ENCODE data around the gene RFX7. TPM values are rescaled to one million over a fixed set of nuclear protein-coding genes. Genes with fewer than 3 reads are reported as not detected.

Gene RFX7

DNA sequence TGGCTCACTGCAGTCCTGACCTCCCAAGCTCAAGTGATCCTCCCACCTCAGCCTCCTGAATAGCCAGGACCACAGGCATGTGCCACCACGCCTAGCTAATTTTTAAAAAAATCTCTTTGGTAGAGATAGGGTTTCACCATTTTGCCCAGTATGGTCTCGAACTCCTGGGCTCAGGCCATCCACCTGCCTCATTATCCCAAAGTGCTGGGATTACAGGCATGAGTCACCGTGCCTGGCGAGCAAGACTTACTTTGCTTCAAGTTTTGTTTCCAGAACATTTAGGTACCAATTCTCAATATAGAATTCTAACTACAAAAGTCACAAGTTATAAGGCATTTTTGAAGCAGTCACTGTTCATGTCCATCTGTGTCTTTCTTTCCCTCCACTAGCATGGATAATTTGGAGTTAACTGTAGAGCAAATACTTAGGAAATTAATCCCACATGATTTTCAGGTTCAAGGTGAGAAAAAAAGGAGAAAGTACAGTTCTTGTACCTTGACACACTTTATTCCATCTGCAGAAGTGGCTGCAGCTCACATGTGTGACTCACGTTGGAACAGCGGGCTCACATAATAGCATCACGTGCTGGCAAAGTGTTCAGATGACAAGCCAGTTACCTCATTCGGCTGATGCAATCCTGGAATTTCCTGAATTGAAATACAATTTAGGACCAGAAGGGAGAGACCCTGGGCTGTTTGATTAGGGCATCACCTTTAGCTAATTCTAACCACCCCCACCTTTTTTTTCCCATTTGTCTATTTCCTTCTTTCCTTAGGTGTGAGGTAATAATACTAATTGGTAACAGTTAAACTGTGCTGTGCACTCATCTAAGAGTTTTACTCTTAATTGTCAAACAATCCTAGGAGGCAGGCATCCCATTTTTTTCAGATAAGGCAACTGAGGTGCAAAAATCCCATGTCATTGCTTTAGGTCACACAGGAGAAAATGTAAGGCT, 203.3 kb downstream of the RFX7 start:
- H3K4me1 ChIP-seq (ENCODE audit: control insufficient read depth, insufficient read depth, low read depth, low read length), result peaks cover 5% of the 10 kb centered on the region
- H2BK5ac ChIP-seq (ENCODE audit: low read depth, low read length, poor library complexity, severe bottlenecking), result no peak overlapping the region
- no peak overlapping the region for H3K14ac ChIP-seq (ENCODE audit: low read length in 2 of 2)
- no peaks in the 10 kb centered on the region for H3K27me3 ChIP-seq (ENCODE audit: control insufficient read depth in 1 of 2, insufficient read depth in 1 of 2, low read length in 2 of 2)
- H3K23ac ChIP-seq (ENCODE audit: low read length in 2 of 2), result no peak overlapping the region
- H2BK12ac ChIP-seq (ENCODE audit: low read length in 2 of 2), result no peak overlapping the region
- H3K18ac ChIP-seq (ENCODE audit: low read depth in 1 of 2, low read length in 2 of 2), result peak overlapping the region in 1 of 2 experiments; percentile 77
- DNase-seq, result peak; percentile 99
- H4K91ac ChIP-seq (ENCODE audit: low read length), result no peak overlapping the region
- no peak overlapping the region for H2BK120ac ChIP-seq (ENCODE audit: low read depth, low read length)
- H3K9ac ChIP-seq (ENCODE audit: low read length), result peak overlapping the region; percentile 66
- H2BK15ac ChIP-seq (ENCODE audit: low read depth, poor library complexity, severe bottlenecking), result no peak overlapping the region
- H3K9me3 ChIP-seq (ENCODE audit: control insufficient read depth, low read length), result no peaks in the 10 kb centered on the region
- no peak overlapping the region for H3K4me2 ChIP-seq (ENCODE audit: low read length, poor library complexity, severe bottlenecking)
- 24% methylated on average over 8 of the region's 8 CpGs for WGBS
- H2AK5ac ChIP-seq (ENCODE audit: low read length, severe bottlenecking), result no peak overlapping the region
- H3K79me1 ChIP-seq (replicated peaks; ENCODE audit: low read length, poor library complexity, severe bottlenecking), result no peaks in the 10 kb centered on the region
- peak overlapping the region in 1 of 2 experiments; percentile 69 for H3K4ac ChIP-seq (ENCODE audit: low read depth in 1 of 2, low read length in 2 of 2)
- H4K8ac ChIP-seq (ENCODE audit: low read length), result peak overlapping the region; percentile 27
- H3K4me3 ChIP-seq (ENCODE audit: insufficient read depth in 1 of 2, low read depth in 1 of 2, low read length in 2 of 2), result no peak overlapping the region
- no peak overlapping the region for H2AFZ ChIP-seq (ENCODE audit: low read depth, low read length)
- H3K36me3 ChIP-seq (ENCODE audit: control insufficient read depth in 1 of 2, insufficient read depth in 2 of 2, low read depth in 1 of 2, low read length in 2 of 2), result no peaks in the 10 kb centered on the region
- H3K27ac ChIP-seq (ENCODE audit: low read length, poor library complexity, severe bottlenecking), result peak overlapping the region; percentile 84

DNA sequence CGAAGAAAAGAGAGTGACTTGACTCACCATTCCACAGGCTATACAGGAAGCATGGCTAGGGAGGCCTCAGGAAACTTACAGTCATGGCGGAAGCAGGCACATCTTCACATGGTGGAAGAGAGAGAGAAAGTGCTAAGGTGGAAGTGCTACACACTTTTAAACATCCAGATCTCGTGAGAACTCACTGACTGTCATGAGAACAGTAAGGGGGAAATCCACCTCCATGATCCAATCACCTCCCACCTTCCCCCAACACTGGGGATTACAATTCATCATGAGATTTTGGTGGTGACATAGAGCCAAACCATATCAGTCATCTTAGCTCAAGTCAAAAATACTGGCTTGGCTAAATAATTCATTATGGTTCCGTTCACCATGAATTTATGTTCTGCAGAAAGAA, 205.0 kb downstream of the RFX7 start:
- Histone ChIP-seq H3K14ac (ENCODE audit: low read length in 2 of 2) (no peak overlapping the region), H2AFZ (ENCODE audit: low read depth, low read length) (no peak overlapping the region), H2BK15ac (ENCODE audit: low read depth, poor library complexity, severe bottlenecking) (no peak overlapping the region), H3K9me3 (ENCODE audit: control insufficient read depth, low read length) (no peaks in the 10 kb centered on the region), H2BK12ac (ENCODE audit: low read length in 2 of 2) (no peak overlapping the region), H4K8ac (ENCODE audit: low read length) (no peak overlapping the region), H4K91ac (ENCODE audit: low read length) (no peak overlapping the region), H3K27me3 (ENCODE audit: control insufficient read depth in 1 of 2, insufficient read depth in 1 of 2, low read length in 2 of 2) (no peaks in the 10 kb centered on the region), H3K4me1 (ENCODE audit: control insufficient read depth, insufficient read depth, low read depth, low read length) (peaks cover 5% of the 10 kb centered on the region), H3K9ac (ENCODE audit: low read length) (no peak overlapping the region), H3K4ac (ENCODE audit: low read depth in 1 of 2, low read length in 2 of 2) (no peak overlapping the region), H3K18ac (ENCODE audit: low read depth in 1 of 2, low read length in 2 of 2) (no peak overlapping the region), H3K79me1 (replicated peaks; ENCODE audit: low read length, poor library complexity, severe bottlenecking) (no peaks in the 10 kb centered on the region), H3K36me3 (ENCODE audit: control insufficient read depth in 1 of 2, insufficient read depth in 2 of 2, low read depth in 1 of 2, low read length in 2 of 2) (no peaks in the 10 kb centered on the region), H3K27ac (ENCODE audit: low read length, poor library complexity, severe bottlenecking) (no peak overlapping the region), H3K23ac (ENCODE audit: low read length in 2 of 2) (no peak overlapping the region), H3K4me3 (ENCODE audit: insufficient read depth in 1 of 2, low read depth in 1 of 2, low read length in 2 of 2) (no peak overlapping the region), H2BK120ac (ENCODE audit: low read depth, low read length) (no peak overlapping the region), H2AK5ac (ENCODE audit: low read length, severe bottlenecking) (no peak overlapping the region), H3K4me2 (ENCODE audit: low read length, poor library complexity, severe bottlenecking) (no peak overlapping the region), H2BK5ac (ENCODE audit: low read depth, low read length, poor library complexity, severe bottlenecking) (no peak overlapping the region)
- 93% methylated on average over 2 of the region's 4 CpGs for WGBS
- no peak for DNase-seq

DNA sequence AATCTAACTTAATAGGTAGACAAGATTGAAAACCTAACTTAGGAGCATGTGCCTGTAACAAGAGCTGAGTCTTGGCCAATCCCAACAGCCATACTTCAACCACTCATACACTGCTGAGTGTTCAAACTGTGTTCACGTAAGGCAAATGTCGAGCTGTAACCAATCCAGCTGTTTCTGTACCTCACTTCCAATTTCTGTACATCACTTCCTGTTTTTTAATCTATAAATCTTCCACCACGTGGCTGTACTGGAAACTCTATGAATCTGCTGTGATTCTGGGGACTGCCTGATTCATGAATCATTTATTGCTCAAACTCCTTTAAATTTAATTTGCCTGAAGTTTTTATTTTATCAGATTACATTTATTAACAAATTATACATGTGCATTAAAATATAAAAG, 205.7 kb downstream of the RFX7 start:
- H3K36me3 ChIP-seq (ENCODE audit: control insufficient read depth in 1 of 2, insufficient read depth in 2 of 2, low read depth in 1 of 2, low read length in 2 of 2), result no peaks in the 10 kb centered on the region
- H3K4ac ChIP-seq (ENCODE audit: low read depth in 1 of 2, low read length in 2 of 2), result no peak overlapping the region
- no peak overlapping the region for H3K9ac ChIP-seq (ENCODE audit: low read length)
- H3K18ac ChIP-seq (ENCODE audit: low read depth in 1 of 2, low read length in 2 of 2), result no peak overlapping the region
- H3K23ac ChIP-seq (ENCODE audit: low read length in 2 of 2), result no peak overlapping the region
- no peak overlapping the region for H2BK15ac ChIP-seq (ENCODE audit: low read depth, poor library complexity, severe bottlenecking)
- no peak overlapping the region for H3K4me3 ChIP-seq (ENCODE audit: insufficient read depth in 1 of 2, low read depth in 1 of 2, low read length in 2 of 2)
- H3K9me3 ChIP-seq (ENCODE audit: control insufficient read depth, low read length), result no peaks in the 10 kb centered on the region
- H3K14ac ChIP-seq (ENCODE audit: low read length in 2 of 2), result no peak overlapping the region
- H3K79me1 ChIP-seq (replicated peaks; ENCODE audit: low read length, poor library complexity, severe bottlenecking), result no peaks in the 10 kb centered on the region
- H2BK5ac ChIP-seq (ENCODE audit: low read depth, low read length, poor library complexity, severe bottlenecking), result no peak overlapping the region
- no peaks in the 10 kb centered on the region for H3K27me3 ChIP-seq (ENCODE audit: control insufficient read depth in 1 of 2, insufficient read depth in 1 of 2, low read length in 2 of 2)
- H4K8ac ChIP-seq (ENCODE audit: low read length), result no peak overlapping the region
- WGBS, result 88% methylated on average over 2 of the region's 3 CpGs
- no peak overlapping the region for H4K91ac ChIP-seq (ENCODE audit: low read length)
- H2BK12ac ChIP-seq (ENCODE audit: low read length in 2 of 2), result no peak overlapping the region
- H3K27ac ChIP-seq (ENCODE audit: low read length, poor library complexity, severe bottlenecking), result no peak overlapping the region
- DNase-seq, result peak; percentile 14
- no peak overlapping the region for H2BK120ac ChIP-seq (ENCODE audit: low read depth, low read length)
- H2AK5ac ChIP-seq (ENCODE audit: low read length, severe bottlenecking), result no peak overlapping the region
- peaks cover 5% of the 10 kb centered on the region for H3K4me1 ChIP-seq (ENCODE audit: control insufficient read depth, insufficient read depth, low read depth, low read length)
- H3K4me2 ChIP-seq (ENCODE audit: low read length, poor library complexity, severe bottlenecking), result no peak overlapping the region
- H2AFZ ChIP-seq (ENCODE audit: low read depth, low read length), result no peak overlapping the region

Small RNAs within 50 kb of the gene (small RNA-seq; reads per million reads assigned to genes)
- gene CD24P2 (ENCODE audit: low read depth) (not detected), gene RNU6-1287P (ENCODE audit: low read depth) (not detected)

Data from mesenchymal stem cell (in vitro differentiated cells and primary cell).